Mucosa of stomach (tissue), 1 donor: Measurements from ENCODE around the gene TAF10.

Experiments used
- H3K27me3 ChIP-seq: one replicate; pipeline ENCODE4 v1.7.0; 2013; ENCODE audit warnings: mild to moderate bottlenecking, low read length; ENCODE audit not compliant: control insufficient read depth, insufficient read depth
- H3K36me3 ChIP-seq: one replicate; pipeline ENCODE4 v1.7.0; 2013; ENCODE audit warnings: low read length; ENCODE audit not compliant: control insufficient read depth, insufficient read depth
- H3K4me1 ChIP-seq: one replicate; pipeline ENCODE4 v1.7.0; 2013; ENCODE audit warnings: mild to moderate bottlenecking, low read length; ENCODE audit not compliant: control insufficient read depth, insufficient read depth
- H3K4me3 ChIP-seq: one replicate; pipeline ENCODE4 v1.7.0; 2013; ENCODE audit warnings: low read length
- H3K9ac ChIP-seq: one replicate; pipeline ENCODE4 v1.7.0; 2013; ENCODE audit warnings: mild to moderate bottlenecking, low read length, moderate library complexity
- H3K9me3 ChIP-seq: one replicate; pipeline ENCODE4 v1.7.0; 2013; ENCODE audit warnings: mild to moderate bottlenecking, low read length, moderate library complexity; ENCODE audit not compliant: control insufficient read depth
- donor health status: Pancreatic carcinoma.

Gene TAF10

GRCh38 chr11:6565325-6565724 is 46.7 kb downstream of the TAF10 start:
- no peak overlapping the region for H3K4me3 ChIP-seq

DNA sequence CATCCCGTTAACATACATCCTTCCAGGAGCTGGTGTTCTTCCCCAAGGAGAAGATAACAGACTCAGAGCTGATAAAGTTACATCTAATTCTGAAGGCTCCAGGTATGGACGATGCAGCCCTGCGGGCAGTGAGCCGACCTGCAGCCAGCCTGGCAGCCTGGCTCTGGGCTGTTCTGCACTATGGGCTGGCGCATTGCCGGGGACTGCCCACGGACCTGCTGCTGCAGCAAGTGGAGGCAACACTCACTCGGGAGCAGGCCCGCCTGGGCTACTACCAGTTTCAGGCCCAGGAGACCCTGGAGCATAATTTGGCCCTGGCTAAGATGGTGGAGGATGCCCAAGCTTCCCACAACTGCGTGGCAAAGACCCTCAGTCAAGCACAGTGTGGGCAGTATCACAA is 48.3 kb downstream of the TAF10 start:
- no peaks in the 10 kb centered on the region for H3K27me3 ChIP-seq
- no peak overlapping the region for H3K4me3 ChIP-seq
- no peaks in the 10 kb centered on the region for H3K36me3 ChIP-seq
- H3K4me1 ChIP-seq, result peaks cover 4% of the 10 kb centered on the region
- no peaks in the 10 kb centered on the region for H3K9me3 ChIP-seq
- no peak overlapping the region for H3K9ac ChIP-seq

More at GRCh38 chr11:6565325-6565724, 46.7 kb downstream of the TAF10 start:
- Histone ChIP-seq H3K36me3 (no peaks in the 10 kb centered on the region), H3K9me3 (no peaks in the 10 kb centered on the region), H3K27me3 (no peaks in the 10 kb centered on the region), H3K9ac (no peak overlapping the region), H3K4me1 (peaks cover 6% of the 10 kb centered on the region)

DNA sequence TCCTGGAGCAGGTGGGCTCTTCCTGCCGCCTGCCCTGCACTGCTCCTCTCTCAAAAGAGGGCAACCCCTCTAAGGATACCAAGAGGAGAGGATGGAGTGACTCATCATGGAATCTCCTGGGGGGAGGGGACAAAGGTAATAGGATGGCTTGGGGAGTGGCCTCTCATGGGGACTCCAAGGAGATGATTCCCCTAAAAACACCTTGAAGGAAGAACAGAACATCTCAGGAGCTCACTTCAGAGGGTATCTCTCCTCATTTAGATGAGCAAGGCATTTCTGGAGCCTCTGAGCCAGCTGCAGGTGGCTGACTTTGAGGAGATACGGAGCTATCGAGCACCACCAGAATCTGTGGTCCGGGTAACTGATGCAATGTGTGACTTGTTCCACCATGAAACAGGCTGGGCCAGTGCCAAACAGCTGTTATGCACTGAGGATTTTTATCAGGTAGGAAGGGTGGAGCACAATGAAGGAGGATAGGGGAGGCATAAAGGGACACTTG is 48.8 kb downstream of the TAF10 start:
- no peaks in the 10 kb centered on the region for H3K27me3 ChIP-seq
- H3K4me3 ChIP-seq, result no peak overlapping the region
- no peaks in the 10 kb centered on the region for H3K4me1 ChIP-seq
- H3K36me3 ChIP-seq, result no peaks in the 10 kb centered on the region
- no peaks in the 10 kb centered on the region for H3K9me3 ChIP-seq
- no peak overlapping the region for H3K9ac ChIP-seq

DNA sequence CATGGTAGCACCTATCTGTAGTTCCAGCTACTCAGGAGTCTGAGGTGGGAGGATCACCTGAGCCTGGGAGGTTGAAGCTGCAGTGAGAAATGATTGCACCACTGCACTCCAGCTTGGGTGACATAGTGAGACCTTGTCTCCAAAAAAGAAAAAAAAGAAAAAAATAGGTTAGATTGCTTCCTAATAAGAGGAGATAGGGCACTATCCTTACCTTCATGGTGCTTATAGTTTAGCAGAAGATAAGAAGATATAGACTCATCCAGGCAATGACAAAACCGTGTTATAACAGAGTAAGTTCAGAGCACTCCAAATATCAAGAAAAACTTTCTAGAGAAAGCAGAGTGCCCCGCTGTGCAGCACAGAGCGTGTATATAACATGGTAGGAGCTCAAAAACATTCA is 50.7 kb downstream of the TAF10 start:
- Histone ChIP-seq H3K36me3 (no peaks in the 10 kb centered on the region), H3K9ac (no peak overlapping the region), H3K4me1 (no peaks in the 10 kb centered on the region)

More for the DNA sequence above, 50.7 kb downstream of the TAF10 start:
- no peaks in the 10 kb centered on the region for H3K27me3 ChIP-seq
- no peak overlapping the region for H3K4me3 ChIP-seq
- no peaks in the 10 kb centered on the region for H3K9me3 ChIP-seq
